DND-41 (cell line): ENCODE measurements around the gene ACSL4.

ENCODE experiments used
- EZH2 ChIP-seq: IDR thresholded peaks from 3 replicates; pipeline ENCODE4 v1.6.1; 2012; ENCODE audit warnings: borderline replicate concordance, low read depth, mild to moderate bottlenecking, moderate library complexity, low read length, inconsistent platforms; ENCODE audit not compliant: severe bottlenecking
- TF ChIP-seq, protein P1 (sequence below): IDR thresholded peaks from 2 replicates; pipeline ENCODE4 v1.5.1; 2012; ENCODE audit warnings: borderline replicate concordance, low read length, moderate library complexity, mild to moderate bottlenecking; ENCODE audit not compliant: poor library complexity, severe bottlenecking; ENCODE audit errors: extremely low read depth

GRCh38 chrX:109622270-109622669 lies 110.8 kb downstream of the ACSL4 start:
- TF ChIP-seq EZH2, result no peak
- TF ChIP-seq, protein P1, sequence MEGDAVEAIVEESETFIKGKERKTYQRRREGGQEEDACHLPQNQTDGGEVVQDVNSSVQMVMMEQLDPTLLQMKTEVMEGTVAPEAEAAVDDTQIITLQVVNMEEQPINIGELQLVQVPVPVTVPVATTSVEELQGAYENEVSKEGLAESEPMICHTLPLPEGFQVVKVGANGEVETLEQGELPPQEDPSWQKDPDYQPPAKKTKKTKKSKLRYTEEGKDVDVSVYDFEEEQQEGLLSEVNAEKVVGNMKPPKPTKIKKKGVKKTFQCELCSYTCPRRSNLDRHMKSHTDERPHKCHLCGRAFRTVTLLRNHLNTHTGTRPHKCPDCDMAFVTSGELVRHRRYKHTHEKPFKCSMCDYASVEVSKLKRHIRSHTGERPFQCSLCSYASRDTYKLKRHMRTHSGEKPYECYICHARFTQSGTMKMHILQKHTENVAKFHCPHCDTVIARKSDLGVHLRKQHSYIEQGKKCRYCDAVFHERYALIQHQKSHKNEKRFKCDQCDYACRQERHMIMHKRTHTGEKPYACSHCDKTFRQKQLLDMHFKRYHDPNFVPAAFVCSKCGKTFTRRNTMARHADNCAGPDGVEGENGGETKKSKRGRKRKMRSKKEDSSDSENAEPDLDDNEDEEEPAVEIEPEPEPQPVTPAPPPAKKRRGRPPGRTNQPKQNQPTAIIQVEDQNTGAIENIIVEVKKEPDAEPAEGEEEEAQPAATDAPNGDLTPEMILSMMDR, result no peak
